ENCODE data around the gene MAD1L1. TPM values are rescaled to one million over a fixed set of nuclear protein-coding genes. Genes with fewer than 3 reads are reported as not detected.

Gene MAD1L1
- total RNA-seq, 1 donor from 2014 or later, result 17.9 TPM

DNA sequence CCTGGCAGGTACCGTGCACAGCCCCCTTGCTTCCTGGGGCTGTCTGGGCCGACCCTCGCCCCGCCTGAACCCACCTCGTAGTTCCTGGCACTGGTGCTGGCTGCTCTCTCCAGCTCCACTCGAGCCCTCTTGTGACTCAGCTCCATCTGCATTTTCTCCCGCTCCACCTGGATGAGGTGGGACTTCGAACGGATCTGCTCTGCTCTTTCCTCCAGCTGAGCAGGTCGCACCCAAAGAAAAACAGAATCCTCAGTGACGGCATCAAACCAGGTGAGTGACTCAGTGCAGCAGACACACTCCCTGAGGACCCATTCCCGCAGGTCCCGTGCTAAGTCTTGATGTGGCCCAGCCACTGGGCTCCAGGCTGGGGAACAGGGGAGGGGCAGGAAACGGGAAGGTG lies 7.4 kb downstream of the MAD1L1 start:
- ATAC-seq (ENCODE audit: poor library complexity) (peak; percentile 38), DNase-seq (no peak)
- intact Hi-C loops (cut with DNase I), result no loop called here

GRCh38 chr7:2224934-2225333 lies 7.8 kb downstream of the MAD1L1 start:
- peak; percentile 84 for ATAC-seq (ENCODE audit: poor library complexity)
- no peak for DNase-seq
- intact Hi-C loops (cut with DNase I), result no loop called here

DNA sequence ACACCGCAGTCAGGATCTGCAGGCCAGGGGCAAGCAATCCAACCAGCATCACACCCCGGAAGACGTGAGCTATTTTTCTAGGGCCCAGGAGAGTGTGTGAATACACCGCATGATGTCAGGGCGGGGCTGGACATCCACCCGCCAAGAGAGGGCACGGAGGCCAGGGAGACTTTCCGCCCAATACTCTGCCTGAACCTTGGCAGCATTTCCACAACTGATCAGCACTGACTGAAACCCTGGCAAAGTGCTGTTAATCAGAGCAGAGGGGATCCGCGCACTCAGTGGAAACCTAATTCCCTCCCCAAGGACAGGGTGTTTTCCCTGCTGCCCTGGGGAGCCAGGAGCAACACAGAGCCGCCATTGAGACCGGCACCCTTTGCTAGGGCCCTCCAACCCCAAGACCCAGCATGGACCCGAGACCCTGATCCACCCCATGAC lies 8.2 kb downstream of the MAD1L1 start:
- intact Hi-C loops (cut with DNase I), result no loop called here
- no peak for DNase-seq
- ATAC-seq (ENCODE audit: poor library complexity), result peak; percentile 8

GRCh38 chr7:2223321-2223720 lies 9.4 kb downstream of the MAD1L1 start:
- intact Hi-C loops (cut with DNase I), result no loop called here
- ATAC-seq (ENCODE audit: poor library complexity) (no peak), DNase-seq (no peak)

DNA sequence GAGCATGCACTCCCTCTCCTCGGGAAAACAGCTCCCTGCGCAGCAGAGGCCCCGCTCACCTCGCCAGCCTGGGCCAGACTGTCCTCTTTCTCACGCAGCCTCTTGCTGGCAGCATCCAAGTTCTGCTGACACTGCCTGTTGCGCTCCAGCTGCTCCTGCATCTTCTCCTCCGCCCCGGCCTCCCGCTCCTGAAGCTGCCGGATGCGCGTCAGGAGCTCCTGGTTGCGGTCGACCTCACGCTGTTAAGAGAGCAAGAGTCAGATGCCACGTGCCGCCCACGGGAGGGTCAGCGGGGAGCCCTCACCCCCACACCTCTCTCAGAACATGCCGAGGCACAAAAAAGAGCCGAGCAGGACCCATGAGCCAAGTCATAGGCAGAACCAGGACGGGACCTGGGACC lies 10.2 kb downstream of the MAD1L1 start:
- intact Hi-C loops (cut with DNase I), result no loop called here
- DNase-seq (no peak), ATAC-seq (ENCODE audit: poor library complexity) (no peak)

DNA sequence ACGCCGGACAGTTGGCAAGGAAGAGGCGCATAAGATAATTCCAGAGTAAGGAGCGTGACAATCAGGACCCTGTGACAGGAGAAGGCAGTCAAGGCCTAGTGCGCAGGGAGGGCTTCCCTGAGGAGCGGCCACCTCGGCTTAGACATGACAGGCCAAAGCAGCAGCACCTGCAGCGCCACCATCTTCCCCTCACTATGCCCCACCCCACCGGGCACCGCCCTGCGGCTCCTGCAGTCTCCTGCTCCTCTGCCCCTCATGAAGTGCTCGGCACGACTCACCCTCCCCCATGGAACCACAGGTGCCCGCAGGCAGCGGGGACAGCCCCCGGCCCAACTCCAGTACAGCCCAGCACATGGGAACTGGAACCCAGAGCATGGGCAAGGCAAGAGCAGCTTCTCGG lies 11.8 kb downstream of the MAD1L1 start:
- intact Hi-C loops (cut with DNase I), result no loop called here
- no peak for ATAC-seq (ENCODE audit: poor library complexity)

DNA sequence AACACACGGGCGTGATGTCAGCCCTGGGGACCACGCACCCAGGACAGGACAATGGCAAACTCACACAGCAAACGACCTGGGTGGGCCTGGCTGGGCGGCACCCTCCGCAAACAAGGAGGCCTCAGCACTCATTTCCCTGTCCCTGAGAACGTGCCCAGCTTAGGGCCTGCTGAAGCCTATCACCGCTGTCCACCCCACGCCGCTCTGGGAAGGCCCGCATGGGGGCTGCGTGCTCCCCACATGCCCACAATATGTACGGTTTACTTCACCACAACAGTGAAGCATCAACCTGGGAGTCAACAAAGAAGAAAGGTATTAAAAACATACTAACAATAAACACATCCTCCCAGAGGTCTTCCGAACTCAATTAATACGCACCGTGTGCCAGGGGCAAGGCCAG lies 12.2 kb downstream of the MAD1L1 start:
- intact Hi-C loops (cut with DNase I), result no loop called here
- DNase-seq, result no peak
- ATAC-seq (ENCODE audit: poor library complexity), result no peak

More for the DNA sequence above, 11.8 kb downstream of the MAD1L1 start:
- no peak for DNase-seq

GRCh38 chr7:2220030-2220429 lies 12.7 kb downstream of the MAD1L1 start:
- intact Hi-C loops (cut with DNase I), result no loop called here
- ATAC-seq (ENCODE audit: poor library complexity) (no peak), DNase-seq (no peak)

GRCh38 chr7:2219606-2220005 lies 13.1 kb downstream of the MAD1L1 start:
- ATAC-seq (ENCODE audit: poor library complexity) (no peak), DNase-seq (no peak)
- intact Hi-C loops (cut with DNase I), result no loop called here

DNA sequence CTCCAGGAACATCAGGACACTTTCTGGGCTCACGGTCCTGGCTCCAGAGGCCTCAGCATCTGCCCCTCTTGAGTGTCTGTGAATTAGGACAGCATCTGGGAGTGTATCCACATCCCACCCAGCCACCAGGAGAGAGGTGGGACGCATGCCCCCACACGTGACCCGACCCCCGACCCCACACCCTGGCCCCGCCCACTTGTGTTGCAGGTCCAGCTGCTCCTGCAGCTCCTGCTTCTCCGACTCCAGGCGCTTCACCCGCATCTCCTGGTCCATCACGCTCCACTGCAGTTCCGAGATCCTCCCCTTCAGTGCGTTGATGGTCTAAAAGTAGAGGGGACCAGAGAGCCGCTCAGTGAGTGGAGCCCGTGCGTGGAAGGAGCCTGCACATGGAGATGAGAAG lies 13.6 kb downstream of the MAD1L1 start:
- ATAC-seq (ENCODE audit: poor library complexity) (no peak), DNase-seq (no peak)
- intact Hi-C loops (cut with DNase I), result no loop called here

GRCh38 chr7:2218444-2218785 lies 14.3 kb downstream of the MAD1L1 start:
- DNase-seq (no peak), ATAC-seq (ENCODE audit: poor library complexity) (no peak)
- intact Hi-C loops (cut with DNase I), result no loop called here

GRCh38 chr7:2217716-2218443 lies 14.9 kb downstream of the MAD1L1 start:
- no peak for DNase-seq
- ATAC-seq (ENCODE audit: poor library complexity), result no peak
- intact Hi-C loops (cut with DNase I), result no loop called here

DNA sequence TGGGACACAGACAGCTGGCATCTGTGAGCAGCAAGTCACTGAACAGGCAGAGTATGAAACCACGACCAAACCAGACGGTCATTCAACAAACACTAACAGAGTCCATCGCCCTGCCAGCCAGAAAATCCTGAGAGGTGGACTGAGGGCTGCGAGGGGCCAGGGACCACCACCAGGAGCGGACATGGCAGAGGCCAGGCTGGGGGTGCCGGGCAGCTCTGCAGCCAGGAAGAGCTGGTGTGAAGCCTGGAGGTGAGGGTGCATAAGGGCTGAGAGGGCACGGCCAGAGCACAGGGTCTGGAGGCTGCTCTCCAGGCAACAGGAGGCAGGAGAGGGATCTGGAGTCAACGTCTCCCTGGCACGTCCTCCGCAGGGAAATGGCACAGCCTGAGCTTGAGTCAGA lies 15.5 kb downstream of the MAD1L1 start:
- ATAC-seq (ENCODE audit: poor library complexity) (no peak), DNase-seq (no peak)
- intact Hi-C loops (cut with DNase I), result no loop called here

DNA sequence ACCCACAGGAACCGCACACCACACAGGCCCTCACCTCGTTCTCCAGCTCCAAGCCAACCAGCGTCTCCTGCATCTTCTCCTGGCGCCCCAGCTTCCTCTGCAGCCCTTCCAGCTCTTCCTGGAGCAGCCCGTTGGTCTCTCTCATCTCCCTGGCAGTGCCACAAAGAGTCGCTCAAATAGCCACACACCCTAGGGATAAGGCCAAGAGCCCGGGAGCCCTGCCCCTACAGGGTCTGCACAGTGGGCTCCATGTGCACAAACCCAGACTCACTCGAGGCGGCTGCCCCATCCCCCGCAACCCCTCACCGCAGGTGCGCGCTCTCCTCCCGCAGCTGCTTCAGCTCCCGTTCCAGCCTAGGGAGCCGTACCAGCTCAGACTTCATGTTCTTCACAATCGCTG lies 16.9 kb downstream of the MAD1L1 start:
- DNase-seq, result no peak
- ATAC-seq (ENCODE audit: poor library complexity), result no peak
- intact Hi-C loops (cut with DNase I), result no loop called here

DNA sequence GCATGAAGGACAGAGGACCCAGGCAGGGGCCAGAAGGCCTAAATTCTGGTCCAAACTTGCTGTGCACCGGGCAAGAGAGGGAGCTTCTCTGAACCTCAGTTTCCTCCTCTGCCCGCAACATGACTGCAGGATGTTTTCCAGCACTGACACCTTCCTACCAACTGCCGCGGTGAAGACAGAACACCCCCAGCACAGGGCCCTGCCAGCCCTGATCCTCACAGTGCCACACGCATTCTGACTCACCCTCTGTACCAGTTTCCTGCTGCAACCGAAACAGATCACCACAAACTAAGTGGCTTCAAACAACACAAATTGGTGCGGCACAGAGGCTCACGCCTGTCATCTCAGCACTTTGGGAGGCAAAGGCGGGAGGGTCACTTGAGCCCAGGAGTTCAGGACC lies 18.1 kb downstream of the MAD1L1 start:
- intact Hi-C loops (cut with DNase I), result loop anchor here (5.0 kb wide), 2 partner anchors 552 to 632 kb away; no protein-coding TSS in a partner anchor
- ATAC-seq (ENCODE audit: poor library complexity) (peak; percentile 29), DNase-seq (peak; percentile 14)

- ATAC-seq (ENCODE audit: poor library complexity), result peak; percentile 85
- intact Hi-C loops (cut with DNase I), result loop anchor here (5.0 kb wide), 2 partner anchors 551 to 631 kb away; no protein-coding TSS in a partner anchor
- peak; percentile 84 for DNase-seq
Measured at GRCh38 chr7:2213551-2214215, 19.1 kb downstream of the MAD1L1 start.

GRCh38 chr7:2212906-2213305 lies 19.8 kb downstream of the MAD1L1 start:
- DNase-seq (peak; percentile 8), ATAC-seq (ENCODE audit: poor library complexity) (no peak)
- intact Hi-C loops (cut with DNase I), result loop anchor here (5.0 kb wide), 2 partner anchors 551 to 631 kb away; no protein-coding TSS in a partner anchor

GRCh38 chr7:2211926-2212325 lies 20.8 kb downstream of the MAD1L1 start:
- DNase-seq (peak; percentile 26), ATAC-seq (ENCODE audit: poor library complexity) (no peak)
- intact Hi-C loops (cut with DNase I), result loop anchor here (5.0 kb wide), 2 partner anchors 550 to 630 kb away; no protein-coding TSS in a partner anchor

DNA sequence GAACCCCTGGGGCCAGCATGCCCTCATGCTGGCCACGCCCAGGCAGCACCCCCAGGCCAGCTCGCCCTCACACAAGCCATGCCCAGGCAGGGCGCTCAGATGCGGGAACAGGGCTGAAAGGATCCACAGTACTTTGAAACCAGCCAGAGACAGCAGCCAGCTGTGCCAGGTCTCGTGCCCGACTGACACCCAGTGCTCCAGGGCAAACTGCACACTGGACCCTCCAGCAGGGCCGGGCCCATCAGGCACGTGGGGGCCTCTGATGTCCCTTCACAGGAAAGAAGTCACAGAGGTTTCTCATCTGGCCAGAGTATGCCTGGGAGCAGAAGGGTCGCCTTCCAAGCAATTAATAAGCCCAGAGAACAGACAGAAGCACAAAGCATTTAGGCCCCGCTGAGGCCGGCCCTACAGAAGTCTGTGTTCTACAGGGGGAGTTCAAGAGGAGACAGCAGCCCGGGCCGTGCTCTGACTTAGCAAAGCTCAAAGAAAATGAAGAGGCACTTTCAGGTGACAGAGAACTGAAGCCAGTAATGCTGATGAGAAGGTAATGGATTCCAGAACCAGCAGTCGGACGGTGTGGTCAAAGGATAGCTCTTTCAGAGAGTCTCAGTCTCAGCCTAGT lies 21.4 kb downstream of the MAD1L1 start:
- no peak for ATAC-seq (ENCODE audit: poor library complexity)
- intact Hi-C loops (cut with DNase I), result loop anchor here (5.0 kb wide), 2 partner anchors 549 to 629 kb away; no protein-coding TSS in a partner anchor
- peak; percentile 32 for DNase-seq
